ENCODE measurements around the gene ATP8A2.

Gene ATP8A2

DNA sequence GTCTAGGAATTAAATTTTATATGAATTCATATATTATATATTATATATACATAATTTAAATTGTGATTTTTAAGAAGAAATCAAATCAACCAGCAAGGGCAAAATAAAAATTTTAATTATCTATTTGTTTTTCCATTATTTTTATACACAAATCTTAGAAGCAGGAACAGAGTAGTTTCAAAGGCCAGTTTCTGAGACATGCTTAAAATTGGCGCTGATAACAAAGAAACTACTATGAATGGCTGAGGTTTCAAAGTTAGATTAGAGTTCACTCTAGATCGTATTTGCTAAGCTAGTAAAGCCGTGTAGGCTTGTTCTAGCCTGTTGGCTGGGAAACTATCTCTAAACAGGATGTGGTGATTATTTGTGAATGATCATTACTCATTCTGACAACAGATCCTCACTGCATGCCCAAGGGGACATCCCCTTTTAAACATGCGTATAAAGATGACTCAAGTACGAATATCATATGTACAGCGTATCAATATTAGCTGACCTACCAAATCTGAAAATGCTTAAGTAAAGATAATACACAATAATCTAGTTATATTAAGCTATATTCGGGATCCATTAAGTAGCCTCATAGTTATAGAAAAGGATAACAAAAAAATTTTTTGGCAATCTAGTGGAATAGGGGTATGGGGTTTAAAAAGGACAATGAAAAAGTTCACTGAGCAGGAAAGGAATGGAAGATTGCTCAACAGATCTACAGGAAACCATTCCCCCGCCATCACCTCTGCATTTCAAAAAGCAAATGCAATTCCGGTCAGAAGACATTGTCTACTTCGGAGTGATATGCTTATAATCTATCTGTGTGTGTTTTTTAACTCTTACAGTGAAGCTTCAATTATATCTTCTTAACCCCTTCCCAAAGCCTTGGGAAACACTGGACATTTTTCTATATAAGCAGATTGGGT, 529.9 kb downstream of the ATP8A2 start:
- DNase-seq: peak; percentile 84

DNA sequence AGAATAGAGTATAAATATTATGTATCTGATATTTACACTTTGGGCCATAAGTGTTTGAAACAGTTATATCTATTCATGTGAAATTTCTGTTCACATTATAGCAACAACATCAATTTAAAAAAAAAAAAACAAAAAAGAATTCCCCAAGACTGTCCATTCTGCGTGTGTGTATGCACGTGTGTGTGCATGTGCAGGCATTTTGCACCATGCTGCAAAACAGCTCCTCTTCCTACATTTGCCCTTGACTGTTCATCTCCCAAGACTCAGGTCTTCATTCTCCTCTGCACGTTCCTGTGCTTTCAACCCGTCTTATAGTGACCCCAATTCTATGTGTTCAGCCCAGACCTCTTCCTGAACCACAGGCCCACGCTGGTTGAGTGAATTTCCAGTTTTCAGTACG, 530.7 kb downstream of the ATP8A2 start:
- no peak for DNase-seq

DNA sequence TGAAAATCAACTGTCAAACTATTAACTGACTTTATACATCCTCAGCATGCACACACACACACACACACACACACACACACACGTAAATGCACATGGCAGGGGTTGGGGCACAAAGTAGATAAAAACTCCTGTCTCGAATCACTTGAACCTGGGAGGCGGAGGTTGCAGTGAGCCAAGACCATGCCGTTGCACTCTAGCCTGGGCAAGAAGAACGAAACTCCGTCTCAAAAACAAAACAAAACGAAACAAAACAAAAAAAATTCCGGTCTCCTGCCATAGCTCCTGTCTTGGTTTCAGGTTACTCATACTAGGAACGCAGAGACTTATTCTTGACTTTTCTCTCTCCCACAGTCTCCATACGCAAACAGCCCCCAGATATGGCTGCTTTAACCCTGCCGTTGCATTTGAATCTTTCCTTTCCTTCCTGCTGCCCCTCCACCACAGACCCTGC, 531.1 kb downstream of the ATP8A2 start:
- DNase-seq: peak; percentile 20

DNA sequence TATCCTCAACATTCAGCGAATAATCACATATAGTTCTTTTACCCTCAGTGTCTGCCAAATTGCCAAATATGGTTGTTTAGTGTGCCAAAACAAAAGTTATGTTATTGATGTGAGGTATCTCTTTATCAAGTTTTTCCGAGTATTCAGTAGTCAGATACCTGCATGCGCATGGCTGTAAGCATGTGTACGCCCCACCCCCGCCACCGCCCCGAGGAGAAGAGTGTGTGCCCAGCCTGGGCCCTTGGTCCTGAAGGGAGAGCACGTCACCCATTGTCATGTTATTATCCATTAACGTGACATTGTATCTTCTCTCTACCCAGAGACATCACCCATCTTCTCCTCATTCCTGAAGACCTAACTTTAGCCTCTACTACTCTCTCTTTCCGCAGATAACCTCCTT, 533.1 kb downstream of the ATP8A2 start:
- no peak for DNase-seq

DNA sequence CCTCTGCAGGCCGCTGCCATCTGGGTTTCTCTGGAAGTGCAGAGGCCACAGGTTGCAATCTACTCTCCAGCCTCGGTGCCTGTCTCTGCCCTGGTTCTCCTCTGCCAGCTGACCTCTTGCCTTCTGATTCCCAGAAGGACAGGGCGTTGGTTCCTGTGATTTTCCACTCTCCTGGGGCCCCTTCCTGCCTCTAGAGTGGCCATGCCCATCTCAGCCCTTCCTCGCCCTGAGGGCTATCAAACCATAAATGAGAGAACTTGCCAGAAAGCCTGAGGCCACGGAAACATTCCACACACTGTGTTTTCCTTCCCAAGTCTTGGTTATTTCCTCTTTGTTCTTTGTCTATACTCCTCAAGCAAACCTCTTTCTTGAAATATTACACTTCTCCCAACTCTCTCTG, 533.8 kb downstream of the ATP8A2 start:
- no peak for DNase-seq

DNA sequence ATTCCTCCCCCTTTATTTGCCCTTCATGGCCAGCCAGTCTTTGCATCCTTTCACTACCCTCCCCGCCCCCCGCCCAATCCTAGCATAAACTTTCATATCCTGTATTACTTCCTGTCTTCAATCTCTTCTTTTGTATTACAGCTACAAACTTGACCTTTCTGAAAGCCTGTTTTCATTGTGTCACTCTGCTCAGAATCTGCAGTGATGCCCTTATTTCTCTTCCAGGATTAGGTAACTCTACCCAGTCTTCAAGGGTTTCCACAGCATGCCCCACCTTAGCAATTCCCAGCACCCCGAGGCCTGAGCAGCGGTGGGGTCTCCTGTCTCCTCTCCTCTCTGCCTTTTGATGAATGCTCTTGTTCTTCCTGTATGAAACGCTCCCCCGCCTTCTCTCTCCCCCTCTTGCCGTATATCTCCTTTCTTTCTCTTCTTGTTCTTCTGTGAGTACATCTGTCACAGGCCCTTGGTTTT, 534.5 kb downstream of the ATP8A2 start:
- no peak for DNase-seq

DNA sequence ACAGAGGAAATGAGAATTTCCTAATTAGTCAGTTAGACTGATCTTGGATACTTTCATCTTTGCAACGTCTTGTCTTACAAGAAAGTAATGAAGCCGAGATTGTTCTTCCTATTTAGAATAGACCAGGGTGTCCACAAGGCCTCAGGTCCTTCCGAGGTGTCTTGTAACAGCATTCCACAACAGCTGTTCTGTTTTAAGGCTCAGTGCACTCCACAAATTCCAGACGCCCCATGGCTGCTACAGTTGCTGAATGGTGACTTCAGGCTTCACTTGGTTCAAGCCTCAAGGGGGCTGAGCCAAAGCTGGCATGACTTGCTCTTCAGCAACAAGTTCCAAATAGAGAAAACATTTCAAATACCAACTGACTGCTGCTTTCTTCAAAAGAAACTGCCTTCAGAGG, 536.6 kb downstream of the ATP8A2 start:
- no peak for DNase-seq

DNA sequence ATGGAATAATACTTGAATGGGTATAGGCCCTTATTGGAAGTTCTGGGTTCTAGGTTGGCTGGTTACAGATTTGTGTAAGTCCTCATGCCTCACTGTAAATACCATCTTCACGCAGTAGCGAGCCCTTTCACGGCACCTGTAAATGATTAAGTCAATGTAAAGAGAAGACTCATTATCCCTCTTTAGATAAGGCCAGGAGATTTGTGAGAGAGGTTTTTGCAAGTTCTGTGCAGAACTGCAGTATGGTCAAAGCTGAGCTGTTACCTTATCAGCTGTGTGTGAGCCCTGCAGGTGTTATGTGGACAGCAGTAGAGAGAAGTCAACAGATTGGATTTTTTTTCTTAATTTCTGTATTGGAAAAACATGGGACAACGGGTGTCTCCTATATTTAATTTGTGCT, 538.5 kb downstream of the ATP8A2 start:
- no peak for DNase-seq

DNA sequence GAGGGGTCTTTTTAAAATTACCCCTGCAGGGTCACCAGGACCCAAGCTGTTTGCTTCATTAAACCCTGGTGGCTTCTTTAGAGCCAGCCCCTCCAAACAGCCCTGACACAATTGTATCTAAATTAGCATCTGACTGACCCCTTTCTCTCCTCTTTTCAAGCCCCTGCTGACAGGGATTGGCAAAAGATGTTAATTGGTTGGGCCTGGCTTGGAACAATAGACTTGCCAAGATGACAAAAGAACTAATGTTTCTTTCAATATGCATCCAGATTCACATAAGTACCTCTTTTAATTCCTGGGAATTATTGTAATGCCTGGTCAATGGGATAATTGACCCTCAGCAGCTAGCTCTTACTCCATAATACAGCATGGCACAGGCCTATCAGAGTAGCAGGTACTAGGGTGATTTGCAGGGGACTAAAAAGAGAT, 539.2 kb downstream of the ATP8A2 start:
- DNase-seq: no peak

DNA sequence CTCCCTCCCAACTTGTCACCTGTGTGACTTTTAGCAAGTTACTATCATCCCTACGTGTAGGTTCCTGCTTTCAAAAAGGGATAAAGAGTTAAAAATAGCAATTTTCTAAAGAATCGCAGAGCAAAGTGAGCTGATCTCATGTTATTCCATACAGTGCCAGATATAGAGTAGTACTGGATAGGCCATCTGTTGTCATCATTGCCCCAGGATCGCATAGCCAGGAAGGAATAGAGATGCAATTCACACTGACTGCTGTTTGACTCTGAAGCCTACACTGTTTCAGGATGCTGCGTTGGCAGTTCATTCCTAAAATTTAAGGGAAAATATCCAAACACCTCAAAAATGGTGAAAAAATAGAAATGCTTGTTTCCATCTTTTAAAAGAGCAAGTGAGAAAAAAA, 541.2 kb downstream of the ATP8A2 start:
- DNase-seq: no peak

DNA sequence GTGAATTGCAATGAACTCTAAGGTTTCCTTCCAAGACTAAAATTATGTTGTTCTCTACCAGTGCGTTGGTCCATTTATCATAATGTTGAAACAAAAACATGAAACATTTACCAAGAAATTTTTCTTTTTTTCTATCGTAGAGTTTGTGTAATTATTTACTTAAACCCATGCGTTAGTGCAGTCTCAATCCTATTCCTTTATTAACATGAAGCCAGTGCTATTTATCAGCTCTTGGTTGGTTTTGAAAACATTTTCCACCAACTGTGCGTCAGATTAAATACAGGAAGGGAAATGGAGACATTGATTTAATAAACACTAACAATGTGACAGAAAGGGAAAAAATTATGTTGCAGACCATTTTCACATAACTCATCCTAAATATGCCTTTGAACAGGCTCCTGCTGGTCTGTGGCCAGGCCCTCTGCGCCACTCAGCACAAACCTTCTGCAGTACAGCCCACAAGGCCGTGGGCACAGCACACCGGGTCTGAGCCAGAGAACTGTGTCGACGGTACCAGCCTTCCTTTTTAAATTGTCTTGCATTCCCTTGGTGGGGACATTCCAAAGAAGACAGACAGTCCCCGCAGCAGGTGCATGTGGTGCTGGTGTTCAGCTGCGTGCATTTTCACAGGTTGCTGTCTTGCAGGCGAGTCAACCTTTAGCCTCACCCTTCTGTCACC, 544.2 kb downstream of the ATP8A2 start:
- DNase-seq: no peak

DNA sequence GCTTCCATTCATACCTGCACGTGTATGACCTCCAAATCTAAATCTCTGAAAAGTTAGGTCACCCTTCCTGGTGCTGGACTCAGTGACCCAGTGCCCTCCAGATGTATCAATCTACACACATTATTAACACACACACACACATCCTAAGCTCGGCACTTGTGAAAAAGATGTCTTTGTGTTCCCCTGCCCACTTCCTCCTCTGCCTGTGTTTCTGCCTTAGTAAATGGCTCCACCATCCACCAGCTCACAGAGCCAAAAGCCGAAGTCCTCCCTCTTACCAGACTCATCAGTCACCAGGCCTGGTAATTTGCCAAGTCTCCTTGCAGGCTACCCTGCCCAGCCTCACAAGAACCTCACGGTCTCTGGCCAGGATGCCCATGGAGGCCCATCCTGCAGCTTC, 548.5 kb downstream of the ATP8A2 start:
- DNase-seq: no peak

DNA sequence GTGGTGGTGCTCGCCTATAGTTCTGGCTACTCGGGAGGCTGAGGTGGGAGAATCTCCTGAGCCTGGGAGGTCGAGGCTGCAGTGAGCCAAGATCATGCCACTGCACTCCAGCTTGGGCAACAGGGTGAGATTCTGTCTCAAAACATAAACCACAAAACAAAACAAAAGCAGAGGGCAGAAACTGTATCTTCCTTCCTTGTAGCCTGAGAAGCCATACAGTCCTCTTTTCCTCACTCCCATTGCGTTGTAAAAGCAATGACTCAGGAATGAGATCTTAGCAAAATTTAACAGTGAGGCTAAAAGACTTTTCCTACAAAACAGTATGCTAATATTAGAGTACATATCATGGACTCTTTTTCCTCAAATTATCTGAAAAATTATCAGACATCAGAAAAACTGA, 549.2 kb downstream of the ATP8A2 start:
- no peak for DNase-seq

DNA sequence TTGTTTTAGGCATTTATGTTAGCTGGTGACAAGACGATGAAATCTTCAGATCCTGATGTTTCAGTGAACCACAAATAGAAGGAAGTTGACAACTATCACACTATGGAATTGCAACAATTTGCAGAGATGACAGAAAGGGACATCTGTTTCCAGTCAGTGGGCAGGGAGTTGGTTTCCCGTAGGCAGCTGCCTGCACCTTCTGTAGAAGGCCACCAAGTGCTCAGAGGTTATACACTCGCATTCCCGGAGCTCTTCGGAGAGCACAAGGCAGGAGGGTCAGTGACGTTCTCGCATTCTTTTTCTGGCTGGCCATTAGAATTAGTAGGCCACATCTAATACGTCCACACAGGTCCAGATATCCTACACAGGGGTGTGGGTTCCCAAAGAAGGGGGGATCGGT, 550.6 kb downstream of the ATP8A2 start:
- no peak for DNase-seq

DNA sequence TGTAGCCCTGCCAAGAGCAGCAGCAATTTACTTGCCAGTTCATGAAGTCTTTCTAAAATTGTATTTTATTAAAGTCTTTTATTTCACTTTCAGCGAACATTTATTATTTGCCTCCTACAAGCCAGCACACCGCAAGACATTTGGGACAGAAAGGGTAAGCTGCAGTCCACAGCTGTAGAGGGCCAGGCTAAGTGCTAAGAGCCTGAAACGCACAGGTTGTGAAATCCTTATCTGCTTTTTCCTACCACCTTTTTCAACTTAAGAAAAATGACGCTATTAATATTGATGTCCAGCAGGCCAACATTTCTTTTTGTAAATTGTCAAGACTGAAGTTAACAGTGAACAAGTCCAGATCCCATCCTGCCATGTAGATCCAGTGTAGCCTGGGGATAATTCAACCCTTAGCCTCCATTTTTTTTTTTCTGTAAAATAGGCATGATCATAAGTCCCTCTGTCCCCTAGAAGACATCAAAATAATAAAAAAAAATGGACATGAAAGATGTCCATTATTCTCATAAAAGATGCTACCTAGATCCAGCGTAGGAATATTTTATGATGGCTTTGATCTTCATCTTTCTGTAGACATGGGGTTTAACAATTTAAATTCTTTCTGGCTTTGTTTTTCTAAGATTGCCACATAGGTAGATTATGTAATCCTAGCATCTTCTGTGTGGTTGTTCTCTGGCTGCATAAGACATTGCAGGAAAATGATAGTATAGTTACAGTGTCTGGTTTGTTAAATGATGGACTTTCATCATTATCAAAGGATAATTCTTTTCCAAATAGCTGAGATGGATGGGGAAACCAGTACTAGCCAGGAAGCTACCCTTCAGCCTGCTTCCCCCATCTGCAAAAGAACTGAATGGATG, 551.7 kb downstream of the ATP8A2 start:
- DNase-seq: no peak

DNA sequence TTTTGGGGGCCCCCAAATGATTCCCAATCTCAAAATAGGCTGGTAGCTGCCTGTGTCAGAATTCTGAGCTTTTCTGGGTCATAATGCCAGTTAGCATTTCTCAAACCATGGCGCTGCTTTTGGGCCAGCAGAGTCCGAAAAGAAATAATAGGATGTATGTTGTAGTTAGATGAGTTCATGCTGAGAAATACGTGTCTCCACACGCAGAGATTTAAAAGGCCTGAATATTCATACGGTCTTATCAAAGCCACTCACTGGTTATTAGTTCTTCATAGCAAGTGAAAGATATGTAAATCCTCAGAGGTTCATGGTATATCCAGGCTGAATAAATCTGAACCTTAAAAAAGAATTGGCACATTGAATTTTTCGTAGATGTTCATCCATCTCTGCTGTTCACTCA, 555.6 kb downstream of the ATP8A2 start:
- DNase-seq: no peak

DNA sequence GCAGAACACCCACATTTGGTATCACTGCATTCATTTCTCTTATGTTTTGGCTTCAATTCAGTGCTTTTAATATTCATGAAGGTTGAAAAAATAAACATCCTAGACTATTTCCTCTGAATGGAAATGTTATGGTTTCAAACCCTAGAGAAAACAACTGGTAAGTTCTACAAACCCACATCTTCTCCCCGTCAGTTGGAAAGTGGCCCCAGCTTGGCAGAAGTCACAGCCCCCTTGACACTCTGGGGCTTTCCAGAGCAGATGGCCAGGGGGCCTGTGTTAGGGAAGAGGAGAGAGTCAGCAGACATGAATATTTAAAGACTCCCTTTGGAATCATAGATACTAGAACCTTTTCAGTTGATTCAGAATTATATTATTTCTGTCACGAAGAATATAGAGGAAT, 556.2 kb downstream of the ATP8A2 start:
- DNase-seq: no peak

DNA sequence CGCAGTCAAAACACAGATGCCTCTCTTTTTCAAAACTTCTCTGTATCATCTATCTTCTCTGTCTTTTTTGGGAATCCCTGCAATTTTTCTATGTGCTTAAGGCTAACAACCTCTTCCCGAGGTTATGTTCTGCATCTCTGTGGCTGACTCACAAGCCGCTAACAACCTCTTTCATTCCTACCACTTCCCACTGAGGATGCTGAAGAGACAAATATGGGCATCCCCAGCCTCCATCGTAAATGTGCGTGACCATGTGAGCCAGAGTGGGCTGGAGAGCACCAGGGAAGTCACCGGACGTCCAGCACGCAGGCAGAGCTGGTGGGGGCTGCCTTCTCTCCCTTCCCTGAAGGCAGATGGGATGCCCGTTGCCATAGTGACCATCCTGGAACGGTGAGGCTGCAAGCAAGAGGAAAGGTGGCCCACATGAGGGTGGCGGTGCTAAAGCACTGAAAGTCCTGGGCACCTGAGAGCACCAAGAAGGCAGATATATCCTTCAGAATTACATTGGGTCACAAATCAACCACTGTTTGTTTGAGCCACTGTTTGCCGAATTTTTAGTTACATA, 557.2 kb downstream of the ATP8A2 start:
- DNase-seq: no peak

DNA sequence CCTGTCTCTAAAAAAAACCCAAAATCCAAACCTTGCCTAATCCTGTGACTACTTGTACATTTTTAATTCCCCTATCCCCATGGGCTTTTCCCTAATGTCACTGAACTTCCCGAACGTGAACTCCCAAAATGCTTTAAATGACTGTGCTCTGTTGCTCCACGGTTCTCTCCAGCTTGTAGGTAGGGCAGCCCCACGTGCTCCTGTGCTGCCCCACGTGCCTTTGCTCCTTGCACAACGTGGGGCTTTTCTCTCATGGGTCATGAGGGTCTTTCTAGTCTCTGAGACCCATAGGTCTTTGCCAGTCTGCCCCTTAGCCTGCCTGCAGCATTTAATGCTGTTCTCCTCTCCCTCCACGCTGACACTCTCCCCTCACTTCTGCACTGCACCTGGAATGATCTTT, 558.0 kb downstream of the ATP8A2 start:
- DNase-seq: no peak

DNA sequence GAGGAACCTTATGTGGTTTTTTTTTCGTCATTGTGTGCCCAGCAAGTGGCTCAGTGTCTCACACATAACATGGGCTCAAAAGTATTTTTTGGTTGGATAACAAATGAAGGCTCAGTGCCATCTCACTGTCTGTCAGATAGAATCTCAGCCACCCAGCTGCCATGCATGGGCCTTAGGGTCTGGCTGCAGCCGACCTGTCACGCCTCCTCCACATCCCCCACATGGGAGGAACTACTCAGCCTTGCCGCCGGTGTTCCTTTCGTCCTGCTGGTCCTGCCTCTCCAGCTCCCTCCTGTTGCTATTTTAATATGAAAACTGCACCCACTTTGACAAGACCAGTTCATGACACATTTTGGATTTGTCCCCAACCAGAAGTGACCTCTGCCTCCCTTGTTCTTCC, 558.9 kb downstream of the ATP8A2 start:
- DNase-seq: no peak

DNA sequence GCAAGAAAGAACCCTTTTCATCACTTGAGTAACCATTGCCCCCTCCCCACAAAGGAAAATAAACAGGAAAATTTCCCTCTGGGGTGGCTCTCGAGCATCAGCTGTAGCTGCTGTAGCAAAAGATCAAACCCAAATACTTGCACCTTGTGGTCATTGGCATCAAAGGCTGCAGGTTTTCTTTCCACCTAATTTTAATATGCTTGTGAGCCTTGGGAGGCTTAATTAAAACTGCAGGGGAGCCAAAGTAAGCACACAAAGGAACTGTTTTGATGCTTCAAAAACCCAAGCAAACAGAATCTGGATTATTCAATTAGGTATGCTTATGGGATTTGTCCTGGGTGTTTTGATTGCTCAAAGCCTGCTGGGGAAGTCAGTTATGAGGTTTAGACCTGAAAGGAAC, 560.6 kb downstream of the ATP8A2 start:
- DNase-seq: no peak

DNA sequence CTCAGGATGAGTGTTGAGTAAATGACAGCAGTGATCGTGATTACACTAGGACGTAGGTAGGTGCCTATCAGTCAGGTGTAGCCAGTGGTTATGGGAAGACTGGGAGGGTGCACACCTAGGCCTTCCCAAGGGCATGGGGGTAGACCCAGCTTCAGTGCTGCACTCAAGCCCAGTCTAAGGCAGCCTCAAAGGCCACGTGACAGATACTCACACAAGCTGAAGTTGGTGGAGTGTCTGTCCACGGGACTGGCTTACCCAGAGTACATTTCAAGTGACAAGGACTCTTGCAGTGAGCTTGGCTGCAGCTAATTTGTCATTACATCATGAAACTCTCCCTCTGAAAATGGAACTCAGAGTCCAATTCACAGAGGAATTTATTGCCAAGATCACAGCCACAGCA, 561.7 kb downstream of the ATP8A2 start:
- no peak for DNase-seq

DNA sequence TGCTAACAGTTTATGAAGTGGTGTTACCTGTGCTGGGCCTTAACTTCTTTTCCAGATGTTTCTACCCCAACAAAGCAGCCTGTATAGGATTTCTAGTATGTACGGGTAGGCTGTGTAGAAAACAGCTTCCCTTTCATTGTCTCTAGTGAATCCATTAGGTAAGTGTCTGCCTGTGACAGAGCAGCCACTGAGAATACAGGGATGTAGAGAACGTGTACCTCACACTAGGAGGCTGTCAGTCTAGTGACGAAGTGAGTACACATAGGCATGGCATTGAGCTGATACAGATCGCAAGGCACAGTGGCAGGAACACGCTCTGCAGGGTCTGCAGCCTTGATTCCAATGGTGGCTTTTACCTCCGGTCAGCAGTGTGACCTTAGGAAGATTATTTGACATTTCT, 562.4 kb downstream of the ATP8A2 start:
- no peak for DNase-seq

All from CD4-positive, alpha-beta T cell treated with Interleukin-4 for 4 hours (primary cell).